ENCODE measurements around the gene SHC2.
"Not testable (repeated sequence)": the region's sequence is repeated elsewhere in the genome, so short reads cannot be mapped to it uniquely, and the experiment has no call there.

The SHC2 gene

DNA sequence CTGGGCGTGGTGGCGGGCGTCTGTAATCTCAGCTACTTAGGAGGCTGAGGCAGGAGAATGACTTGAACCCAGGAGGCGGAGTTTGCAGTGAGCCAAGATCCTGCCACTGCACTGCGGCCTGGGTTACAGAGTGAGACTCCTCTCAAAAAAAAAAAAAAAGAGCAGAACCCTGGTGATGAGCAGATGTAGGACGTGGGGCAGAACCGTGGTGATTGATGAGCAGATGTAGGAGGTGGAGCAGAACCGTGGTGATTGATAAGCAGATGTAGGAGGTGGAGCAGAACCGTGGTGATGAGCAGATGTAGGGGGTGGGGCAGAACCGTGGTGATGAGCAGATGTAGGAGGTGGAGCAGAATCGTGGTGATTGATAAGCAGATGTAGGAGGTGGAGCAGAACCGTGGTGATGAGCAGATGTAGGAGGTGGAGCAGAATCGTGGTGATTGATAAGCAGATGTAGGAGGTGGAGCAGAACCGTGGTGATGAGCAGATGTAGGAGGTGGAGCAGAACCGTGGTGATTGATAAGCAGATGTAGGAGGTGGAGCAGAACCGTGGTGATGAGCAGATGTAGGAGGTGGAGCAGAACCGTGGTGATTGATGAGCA is 80.1 kb downstream of the SHC2 start:
- H3K36me3 ChIP-seq (ENCODE audit: control insufficient read depth, insufficient read depth, low read length); H3K9me3 ChIP-seq (ENCODE audit: control insufficient read depth, insufficient read depth, low read length); H3K9ac ChIP-seq (ENCODE audit: low read depth, low read length); H3K4me3 ChIP-seq (ENCODE audit: low read depth, low read length); H3K4me1 ChIP-seq (ENCODE audit: control insufficient read depth, insufficient read depth, low read length); H3K27me3 ChIP-seq (ENCODE audit: control insufficient read depth, insufficient read depth, low read length); H3K27ac ChIP-seq (ENCODE audit: low read depth, low read length): not testable (repeated sequence)

DNA sequence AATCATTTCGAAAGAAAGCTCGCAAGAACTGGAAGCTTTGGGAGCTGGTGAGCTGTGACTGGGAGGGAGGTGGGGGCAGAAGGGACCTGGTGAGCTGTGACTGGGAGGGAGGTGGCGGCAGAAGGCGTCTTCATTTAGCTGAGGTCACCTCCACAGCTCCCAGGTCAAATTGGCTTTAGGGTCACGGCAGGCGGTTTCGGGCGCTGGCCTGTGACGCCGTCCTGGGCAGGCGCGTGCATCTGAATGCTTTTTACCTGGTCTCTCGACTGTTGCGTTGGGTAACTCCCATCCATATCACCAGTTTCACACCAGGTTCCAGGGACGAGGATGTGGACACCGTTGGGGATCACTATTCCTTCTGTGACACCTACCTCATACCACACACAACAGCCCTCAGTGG is 81.0 kb downstream of the SHC2 start:
- Histone ChIP-seq H3K9ac (ENCODE audit: low read depth, low read length) (no peak overlapping the region), H3K4me1 (ENCODE audit: control insufficient read depth, insufficient read depth, low read length) (peaks cover 7% of the 10 kb centered on the region), H3K27ac (ENCODE audit: low read depth, low read length) (no peak overlapping the region), H3K9me3 (ENCODE audit: control insufficient read depth, insufficient read depth, low read length) (no peaks in the 10 kb centered on the region), H3K4me3 (ENCODE audit: low read depth, low read length) (no peak overlapping the region), H3K27me3 (ENCODE audit: control insufficient read depth, insufficient read depth, low read length) (no peaks in the 10 kb centered on the region), H3K36me3 (ENCODE audit: control insufficient read depth, insufficient read depth, low read length) (no peaks in the 10 kb centered on the region)

DNA sequence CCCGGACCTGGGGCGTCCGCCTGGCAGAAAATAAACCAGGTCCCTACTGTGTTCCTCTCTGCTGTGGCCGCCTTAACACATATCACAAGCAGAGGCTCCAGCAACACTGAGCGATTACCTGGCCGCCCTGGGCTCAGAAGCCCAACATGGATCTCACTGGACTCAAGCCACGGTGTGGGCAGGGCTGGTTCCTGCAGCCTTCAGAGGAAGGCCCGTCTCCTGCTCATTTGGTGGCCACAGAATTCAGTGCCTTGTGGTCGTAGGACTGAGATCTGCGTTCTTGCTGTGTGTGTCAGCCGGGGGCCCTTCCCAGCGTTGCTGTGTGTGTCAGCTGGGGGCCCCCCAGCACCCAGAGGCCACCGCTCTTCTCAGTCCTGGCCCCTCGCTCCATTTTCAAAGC is 82.1 kb downstream of the SHC2 start:
- Histone ChIP-seq H3K27ac (ENCODE audit: low read depth, low read length) (no peak overlapping the region), H3K27me3 (ENCODE audit: control insufficient read depth, insufficient read depth, low read length) (no peaks in the 10 kb centered on the region), H3K9me3 (ENCODE audit: control insufficient read depth, insufficient read depth, low read length) (no peaks in the 10 kb centered on the region), H3K4me1 (ENCODE audit: control insufficient read depth, insufficient read depth, low read length) (no peaks in the 10 kb centered on the region), H3K9ac (ENCODE audit: low read depth, low read length) (no peak overlapping the region), H3K36me3 (ENCODE audit: control insufficient read depth, insufficient read depth, low read length) (no peaks in the 10 kb centered on the region), H3K4me3 (ENCODE audit: low read depth, low read length) (no peak overlapping the region)

DNA sequence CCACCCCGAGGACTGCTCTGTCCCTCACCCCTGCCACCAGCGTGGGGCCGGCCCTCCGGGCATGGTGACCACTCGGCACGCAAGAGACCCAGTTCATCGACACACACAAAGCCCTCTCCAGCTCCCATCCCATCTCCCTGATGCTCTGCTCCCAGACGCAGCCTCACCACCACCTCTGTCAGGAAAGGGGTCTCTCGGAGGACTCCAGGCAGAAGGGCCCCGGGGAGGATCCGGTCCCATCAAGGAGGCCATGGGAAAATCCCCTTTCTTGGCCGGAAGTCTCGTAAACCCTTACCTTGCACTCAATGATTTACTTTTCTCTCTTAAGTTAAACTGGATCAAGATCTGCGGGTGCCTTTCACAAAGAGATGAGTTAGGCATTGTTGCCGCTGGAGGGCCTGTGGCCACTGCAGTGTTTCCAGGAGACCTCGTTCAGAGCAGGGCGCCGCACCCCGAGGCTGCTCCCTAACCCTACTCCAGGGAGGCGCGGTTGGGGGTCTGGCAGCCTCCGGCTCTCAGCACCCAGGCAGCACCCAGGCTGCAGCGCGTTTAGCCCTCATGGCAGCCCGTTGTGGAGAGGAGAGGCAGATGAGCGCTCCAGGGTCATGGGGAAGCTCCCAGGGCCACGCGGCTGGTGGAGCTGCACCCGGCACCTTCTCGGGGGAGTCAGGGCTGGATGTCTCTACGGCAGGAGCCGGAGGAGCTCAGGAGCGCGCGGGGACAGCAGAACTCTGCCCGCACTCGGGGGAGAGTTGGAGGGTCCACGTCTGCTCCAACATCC is 82.8 kb downstream of the SHC2 start:
- no peaks in the 10 kb centered on the region for H3K27me3 ChIP-seq (ENCODE audit: control insufficient read depth, insufficient read depth, low read length)
- no peak overlapping the region for H3K4me3 ChIP-seq (ENCODE audit: low read depth, low read length)

DNA sequence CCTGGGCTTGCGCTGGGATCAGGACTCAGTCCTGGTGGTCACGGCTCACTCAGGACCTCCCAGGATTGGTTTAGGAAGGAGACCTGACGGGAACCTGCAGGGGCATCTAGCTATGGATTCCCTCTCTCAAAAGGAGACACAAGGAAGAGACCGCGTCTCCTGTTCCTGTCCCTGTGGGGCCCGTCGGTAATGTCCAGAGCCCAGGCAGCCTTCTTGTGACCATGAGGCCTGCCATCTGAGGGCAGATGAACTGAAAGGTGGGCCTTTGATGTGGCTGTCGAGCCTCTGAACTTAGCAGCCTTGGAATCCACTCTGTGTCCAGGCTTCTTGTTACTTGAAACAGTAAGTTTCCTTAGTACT is 84.7 kb downstream of the SHC2 start:
- no peak overlapping the region for H3K9ac ChIP-seq (ENCODE audit: low read depth, low read length)
- no peaks in the 10 kb centered on the region for H3K27me3 ChIP-seq (ENCODE audit: control insufficient read depth, insufficient read depth, low read length)
- no peak overlapping the region for H3K27ac ChIP-seq (ENCODE audit: low read depth, low read length)
- no peak overlapping the region for H3K4me3 ChIP-seq (ENCODE audit: low read depth, low read length)
- H3K4me1 ChIP-seq (ENCODE audit: control insufficient read depth, insufficient read depth, low read length), result no peaks in the 10 kb centered on the region
- no peaks in the 10 kb centered on the region for H3K9me3 ChIP-seq (ENCODE audit: control insufficient read depth, insufficient read depth, low read length)
- no peaks in the 10 kb centered on the region for H3K36me3 ChIP-seq (ENCODE audit: control insufficient read depth, insufficient read depth, low read length)

More for the DNA sequence above, 82.8 kb downstream of the SHC2 start:
- H3K27ac ChIP-seq (ENCODE audit: low read depth, low read length), result no peak overlapping the region
- no peaks in the 10 kb centered on the region for H3K36me3 ChIP-seq (ENCODE audit: control insufficient read depth, insufficient read depth, low read length)
- no peak overlapping the region for H3K9ac ChIP-seq (ENCODE audit: low read depth, low read length)
- no peaks in the 10 kb centered on the region for H3K9me3 ChIP-seq (ENCODE audit: control insufficient read depth, insufficient read depth, low read length)
- H3K4me1 ChIP-seq (ENCODE audit: control insufficient read depth, insufficient read depth, low read length), result no peaks in the 10 kb centered on the region

DNA sequence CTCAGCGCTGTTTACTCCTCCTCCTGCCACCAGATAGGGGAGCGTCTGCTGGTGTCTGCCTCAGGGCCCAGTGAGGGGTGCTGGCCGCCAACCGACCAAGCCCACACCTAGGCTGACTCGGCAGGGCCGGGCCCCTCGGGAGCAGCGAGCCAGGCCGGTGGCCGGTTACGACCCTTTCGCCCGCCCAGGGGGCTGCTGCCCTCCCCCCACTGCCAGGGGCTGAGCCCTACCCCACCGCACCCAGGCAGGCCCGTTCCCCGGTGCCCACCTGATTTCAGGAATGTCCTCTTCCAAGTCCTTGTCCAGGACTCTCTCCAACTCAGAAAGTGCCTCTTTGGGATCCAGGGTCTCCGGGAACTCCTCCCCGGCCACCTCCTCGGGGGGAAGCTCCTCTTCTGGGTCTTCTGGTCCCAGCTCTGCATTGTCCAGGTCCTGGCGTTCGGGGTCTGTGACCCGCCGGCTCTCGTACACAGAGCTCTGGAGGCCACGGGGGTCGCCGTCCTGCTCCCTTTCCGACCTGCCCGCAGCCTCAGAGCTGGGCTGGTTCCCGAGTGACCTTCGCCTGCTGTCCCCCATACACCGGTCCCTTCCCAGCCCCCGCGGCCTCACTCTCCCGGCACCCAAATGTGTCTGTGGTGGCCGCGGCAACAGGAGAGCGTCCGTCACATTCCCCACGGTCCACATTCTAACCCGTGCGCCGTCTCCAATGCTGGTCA is 85.3 kb downstream of the SHC2 start:
- Histone ChIP-seq H3K4me1 (ENCODE audit: control insufficient read depth, insufficient read depth, low read length) (no peaks in the 10 kb centered on the region), H3K27ac (ENCODE audit: low read depth, low read length) (no peak overlapping the region), H3K4me3 (ENCODE audit: low read depth, low read length) (no peak overlapping the region), H3K27me3 (ENCODE audit: control insufficient read depth, insufficient read depth, low read length) (no peaks in the 10 kb centered on the region), H3K36me3 (ENCODE audit: control insufficient read depth, insufficient read depth, low read length) (no peaks in the 10 kb centered on the region), H3K9me3 (ENCODE audit: control insufficient read depth, insufficient read depth, low read length) (no peaks in the 10 kb centered on the region), H3K9ac (ENCODE audit: low read depth, low read length) (no peak overlapping the region)

DNA sequence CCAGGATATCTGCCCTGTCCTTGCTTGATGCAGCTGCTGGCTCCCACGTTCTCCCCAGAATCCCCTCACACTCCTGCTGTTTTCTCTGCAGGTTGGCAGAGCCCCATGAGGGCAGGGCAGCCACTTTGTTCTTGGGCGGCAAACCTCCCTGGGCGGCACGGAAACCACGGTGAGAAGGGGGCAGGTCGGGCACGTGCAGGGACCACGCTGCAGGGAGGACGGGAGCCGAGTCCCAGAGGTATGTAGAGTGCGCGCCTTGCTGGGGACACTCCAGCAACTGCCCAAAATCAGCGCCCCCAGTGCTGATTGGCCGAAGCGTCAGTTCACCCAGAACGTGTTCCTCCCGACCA is 86.0 kb downstream of the SHC2 start:
- no peak overlapping the region for H3K27ac ChIP-seq (ENCODE audit: low read depth, low read length)
- H3K4me1 ChIP-seq (ENCODE audit: control insufficient read depth, insufficient read depth, low read length), result no peaks in the 10 kb centered on the region
- no peak overlapping the region for H3K4me3 ChIP-seq (ENCODE audit: low read depth, low read length)
- H3K27me3 ChIP-seq (ENCODE audit: control insufficient read depth, insufficient read depth, low read length), result no peaks in the 10 kb centered on the region
- no peak overlapping the region for H3K9ac ChIP-seq (ENCODE audit: low read depth, low read length)
- H3K36me3 ChIP-seq (ENCODE audit: control insufficient read depth, insufficient read depth, low read length), result no peaks in the 10 kb centered on the region
- no peaks in the 10 kb centered on the region for H3K9me3 ChIP-seq (ENCODE audit: control insufficient read depth, insufficient read depth, low read length)

DNA sequence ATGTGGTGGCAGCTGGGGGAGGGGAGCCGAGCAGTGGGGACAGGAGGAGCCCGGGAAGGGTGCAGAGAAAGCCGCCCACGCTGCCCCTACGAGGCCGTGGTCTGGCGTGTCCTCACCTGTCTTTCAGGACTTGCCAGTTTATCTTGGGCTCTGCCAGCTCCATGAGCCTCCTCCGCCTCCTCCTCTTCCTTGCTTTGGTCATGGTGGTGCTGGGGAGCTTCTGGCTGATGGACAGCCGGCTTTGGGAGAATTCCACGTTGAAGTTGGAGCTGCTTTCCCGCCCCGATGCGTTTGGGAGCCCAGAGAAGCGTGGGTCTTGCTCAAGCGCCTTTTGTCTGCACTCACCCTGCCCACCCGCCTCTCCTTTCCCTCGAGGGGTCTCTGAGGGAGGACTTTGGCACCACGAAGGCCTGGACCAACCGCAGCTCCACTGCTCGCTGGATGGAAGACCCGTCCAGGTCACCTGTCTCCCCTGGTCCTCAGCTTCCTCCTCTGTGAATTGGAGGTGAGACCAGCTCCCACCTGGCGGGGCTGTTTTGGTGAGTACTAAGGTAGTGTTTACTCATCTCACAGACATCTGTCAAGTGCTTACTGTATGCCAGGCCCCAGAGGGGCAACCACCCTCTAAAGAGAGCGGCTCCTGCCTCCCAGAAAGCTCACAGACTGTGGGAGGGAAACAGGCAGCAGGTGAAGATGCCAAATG is 86.5 kb downstream of the SHC2 start:
- Histone ChIP-seq H3K4me1 (ENCODE audit: control insufficient read depth, insufficient read depth, low read length) (no peaks in the 10 kb centered on the region), H3K9ac (ENCODE audit: low read depth, low read length) (no peak overlapping the region), H3K27ac (ENCODE audit: low read depth, low read length) (no peak overlapping the region), H3K9me3 (ENCODE audit: control insufficient read depth, insufficient read depth, low read length) (no peaks in the 10 kb centered on the region), H3K36me3 (ENCODE audit: control insufficient read depth, insufficient read depth, low read length) (no peaks in the 10 kb centered on the region), H3K27me3 (ENCODE audit: control insufficient read depth, insufficient read depth, low read length) (no peaks in the 10 kb centered on the region), H3K4me3 (ENCODE audit: low read depth, low read length) (no peak overlapping the region)

DNA sequence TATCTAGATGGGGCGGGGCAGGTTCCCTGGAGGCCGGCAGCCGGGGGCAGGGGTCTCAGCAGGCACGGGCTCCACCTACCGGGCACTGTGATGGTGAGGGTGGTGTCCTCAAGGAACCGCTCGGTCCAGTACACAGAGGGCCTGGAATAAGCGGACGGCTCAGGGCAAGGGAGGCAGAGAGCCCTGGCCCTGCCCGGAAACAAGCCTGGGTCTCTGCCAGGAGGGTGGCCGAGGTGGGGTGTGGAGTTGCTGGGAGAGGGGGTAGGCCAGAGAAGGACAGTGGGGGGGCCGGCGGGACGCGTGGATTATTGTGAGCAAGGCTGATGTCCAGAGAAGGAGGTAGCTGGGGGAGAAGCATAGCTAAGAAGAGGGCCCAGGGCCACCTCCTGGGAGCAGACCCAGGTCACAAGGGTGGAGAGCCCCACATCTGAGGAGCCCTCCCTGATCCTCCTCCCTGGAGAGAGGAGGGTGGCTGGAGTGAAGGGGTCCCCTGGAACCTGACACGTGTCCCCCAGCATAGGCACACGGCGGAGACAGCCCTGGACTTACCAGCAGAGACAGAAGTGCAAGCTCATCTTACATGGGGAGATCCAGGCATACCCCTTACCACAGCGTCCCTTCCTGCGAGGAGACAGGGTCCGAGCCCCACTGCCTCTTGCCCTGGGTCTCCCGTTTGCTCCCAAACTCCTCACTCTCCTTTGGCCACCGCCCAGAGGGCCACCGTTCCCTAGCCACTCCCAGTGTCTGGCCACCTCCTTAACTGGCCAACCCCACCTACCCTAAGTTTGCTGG is 87.2 kb downstream of the SHC2 start:
- Histone ChIP-seq H3K9ac (ENCODE audit: low read depth, low read length) (no peak overlapping the region), H3K4me3 (ENCODE audit: low read depth, low read length) (no peak overlapping the region), H3K27me3 (ENCODE audit: control insufficient read depth, insufficient read depth, low read length) (no peaks in the 10 kb centered on the region), H3K4me1 (ENCODE audit: control insufficient read depth, insufficient read depth, low read length) (no peaks in the 10 kb centered on the region), H3K9me3 (ENCODE audit: control insufficient read depth, insufficient read depth, low read length) (no peaks in the 10 kb centered on the region), H3K36me3 (ENCODE audit: control insufficient read depth, insufficient read depth, low read length) (no peaks in the 10 kb centered on the region), H3K27ac (ENCODE audit: low read depth, low read length) (no peak overlapping the region)

DNA sequence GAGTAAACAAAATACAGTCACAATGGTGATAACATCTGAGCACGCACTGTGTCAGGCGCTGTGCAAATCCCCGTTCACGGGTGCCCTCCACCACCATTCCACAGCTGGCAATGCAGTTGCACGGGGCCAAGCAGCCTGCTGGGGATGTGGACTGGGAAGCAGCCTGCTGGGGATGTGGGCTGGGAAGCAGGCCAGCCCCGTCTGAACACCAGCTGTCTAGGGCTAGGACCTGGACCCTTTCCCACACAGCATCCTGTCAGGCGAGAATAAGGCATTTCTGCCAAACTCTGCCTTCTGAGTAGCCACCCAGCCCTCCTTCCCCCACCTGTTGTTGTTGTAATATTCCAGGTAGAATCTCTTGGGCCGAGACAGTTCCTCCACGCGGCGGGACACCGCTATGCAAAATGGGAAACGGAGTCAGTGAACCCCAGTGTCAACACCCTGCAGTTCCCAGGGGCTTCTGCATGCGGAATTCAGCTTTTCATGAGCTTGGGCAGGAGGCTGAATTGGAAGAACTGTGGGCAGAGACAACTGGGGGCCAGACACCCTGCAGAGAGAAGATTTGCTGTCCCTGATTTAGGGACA is 88.4 kb downstream of the SHC2 start:
- H3K4me1 ChIP-seq (ENCODE audit: control insufficient read depth, insufficient read depth, low read length), result no peaks in the 10 kb centered on the region
- no peak overlapping the region for H3K9ac ChIP-seq (ENCODE audit: low read depth, low read length)
- no peaks in the 10 kb centered on the region for H3K27me3 ChIP-seq (ENCODE audit: control insufficient read depth, insufficient read depth, low read length)
- no peaks in the 10 kb centered on the region for H3K36me3 ChIP-seq (ENCODE audit: control insufficient read depth, insufficient read depth, low read length)
- H3K27ac ChIP-seq (ENCODE audit: low read depth, low read length), result no peak overlapping the region
- no peak overlapping the region for H3K4me3 ChIP-seq (ENCODE audit: low read depth, low read length)
- no peaks in the 10 kb centered on the region for H3K9me3 ChIP-seq (ENCODE audit: control insufficient read depth, insufficient read depth, low read length)

All from HUES48 (cell line).